Tibial nerve (tissue), 4 donors: Measurements from ENCODE around the gene KCNK10. TPM values are rescaled to one million over a fixed set of nuclear protein-coding genes. Genes with fewer than 3 reads are reported as not detected.

ENCODE experiments used
- DNase-seq, 2 donors: peaks; one replicate each; pipeline ENCODE4 v3.0.0-alpha.2; 2019; ENCODE audit warnings: low spot score in 2 of 2
- H3K27ac ChIP-seq, 4 donors: fragments of 200-600 bp; sonication (generic) in 3 of 4; one replicate each; pipeline ENCODE4 v1.5.1; 2017 to 2019; ENCODE audit warnings: mild to moderate bottlenecking in 1 of 4
- H3K27me3 ChIP-seq, 2 donors: fragments of 200-600 bp; sonication (generic) in 1 of 2; one replicate each; pipeline versions ENCODE4 v1.5.1 to v1.6.0; 2017 to 2019
- H3K36me3 ChIP-seq, 3 donors: fragments of 200-600 bp; sonication (generic); one replicate each; pipeline ENCODE4 v1.5.1; 2018 to 2019
- H3K4me1 ChIP-seq, 4 donors: fragments of 200-600 bp; sonication (generic) in 3 of 4; one replicate each; pipeline ENCODE4 v1.5.1; 2017 to 2019
- H3K4me3 ChIP-seq, 4 donors: fragments of 200-600 bp; sonication (generic) in 3 of 4; one replicate each; pipeline ENCODE4 v1.5.1; 2017 to 2019; ENCODE audit warnings: mild to moderate bottlenecking in 1 of 4, moderate library complexity in 1 of 4
- H3K9me3 ChIP-seq, 4 donors: fragments of 200-600 bp; sonication (generic) in 3 of 4; one replicate each; pipeline ENCODE4 v1.5.1; 2017 to 2019
- CTCF ChIP-seq, 5 experiments: fragments of 200-600 bp in 3 of 5; fragments of 450-650 bp in 2 of 5; sonication (generic) in 3 of 5; IDR thresholded peaks; one replicate each; pipeline ENCODE4 v1.5.1; 2016 to 2019; ENCODE audit warnings: antibody characterized with exemption in 5 of 5, mild to moderate bottlenecking in 3 of 5, moderate library complexity in 2 of 5
- EP300 ChIP-seq, 2 donors: sonication (generic); formaldehyde crosslinking; IDR thresholded peaks; one replicate each; pipeline ENCODE4 v1.6.1; 2017; ENCODE audit warnings: antibody characterized with exemption in 2 of 2, mild to moderate bottlenecking in 1 of 2
- POLR2A ChIP-seq, 2 donors: fragments of 450-650 bp; IDR thresholded peaks; one replicate each; pipeline ENCODE4 v1.6.1; 2017; ENCODE audit warnings: antibody characterized with exemption in 2 of 2, mild to moderate bottlenecking in 2 of 2, moderate library complexity in 2 of 2
- WGBS, 2 donors: methylation state at CpG; one replicate each; pipeline ENCODE4 v1.1.5; 2018; 5-methylcytosine and 5-hydroxymethylcytosine counted together
- total RNA-seq, 4 donors: library from RNA; depleted of rRNA; stranded (reverse); fragments of >200 nt; gene quantifications; one replicate each; pipeline ENCODE4 v1.1.0, GENCODE V29; 2016

The KCNK10 gene
- not detected for total RNA-seq

DNA sequence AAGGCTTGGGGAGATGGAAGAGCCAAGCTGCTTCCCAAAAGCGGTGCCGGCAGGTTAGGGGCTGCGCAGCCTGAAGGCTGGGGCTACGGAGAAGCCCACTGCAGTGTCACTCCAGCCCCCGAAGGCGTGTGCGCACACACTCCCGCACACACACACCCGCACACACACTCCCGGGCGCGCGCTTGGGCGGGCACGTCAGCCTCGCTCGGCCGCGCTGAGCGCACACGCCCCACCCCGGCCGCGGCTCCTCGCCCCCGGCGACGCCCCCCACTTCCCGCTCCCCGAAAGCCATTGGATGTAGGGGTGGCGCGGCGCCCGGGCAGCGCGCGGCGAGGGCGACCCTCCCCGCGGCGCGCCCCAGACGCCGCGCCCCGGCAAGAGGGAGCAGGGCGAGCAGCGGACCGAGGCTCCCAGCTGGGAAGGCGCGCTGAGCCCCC, at the start of gene KCNK10:
KCNK10 (minus strand) TSS at position 184 of the 437 bp plus-strand sequence. CDS start 471 bp downstream, outside the sequence.
- TF ChIP-seq POLR2A (IDR thresholded peaks at IDR 0.05) (no peak), CTCF (IDR thresholded peaks at IDR 0.05) (no peak), EP300 (IDR thresholded peaks at IDR 0.05) (no peak)
- DNase-seq = no peak
- H3K27me3 ChIP-seq = peaks cover 0 to 68% of the 10 kb centered on the region in 2 donors
- 1 to 3% methylated on average over 10 to 29 of the region's 52 CpGs for WGBS, 2 donors
- no peak within 1 kb of the TSS for H3K27ac ChIP-seq
- H3K4me3 ChIP-seq = peak within 1 kb of the TSS in 1 of 4 donors; percentile 44
- H3K9me3 ChIP-seq = no peaks in the 10 kb centered on the region
- no peaks in the 10 kb centered on the region for H3K36me3 ChIP-seq
- peaks cover 0 to 34% (median 1%) of the 10 kb centered on the region in 4 donors for H3K4me1 ChIP-seq

GRCh38 chr14:88369496-88369895, 46.4 kb upstream of the KCNK10 start:
- no peaks in the 10 kb centered on the region for H3K36me3 ChIP-seq
- H3K27ac ChIP-seq = no peak overlapping the region
- peaks cover 0 to 2% (median 0%) of the 10 kb centered on the region in 4 donors for H3K9me3 ChIP-seq
- TF ChIP-seq EP300 (IDR thresholded peaks at IDR 0.05) (no peak), CTCF (IDR thresholded peaks at IDR 0.05) (no peak), POLR2A (IDR thresholded peaks at IDR 0.05) (no peak)
- no peaks in the 10 kb centered on the region for H3K4me1 ChIP-seq
- DNase-seq = no peak
- no peak overlapping the region for H3K4me3 ChIP-seq
- 50 to 64% methylated on average over 1 of the region's 1 CpG for WGBS, 2 donors
- no peaks in the 10 kb centered on the region for H3K27me3 ChIP-seq

DNA sequence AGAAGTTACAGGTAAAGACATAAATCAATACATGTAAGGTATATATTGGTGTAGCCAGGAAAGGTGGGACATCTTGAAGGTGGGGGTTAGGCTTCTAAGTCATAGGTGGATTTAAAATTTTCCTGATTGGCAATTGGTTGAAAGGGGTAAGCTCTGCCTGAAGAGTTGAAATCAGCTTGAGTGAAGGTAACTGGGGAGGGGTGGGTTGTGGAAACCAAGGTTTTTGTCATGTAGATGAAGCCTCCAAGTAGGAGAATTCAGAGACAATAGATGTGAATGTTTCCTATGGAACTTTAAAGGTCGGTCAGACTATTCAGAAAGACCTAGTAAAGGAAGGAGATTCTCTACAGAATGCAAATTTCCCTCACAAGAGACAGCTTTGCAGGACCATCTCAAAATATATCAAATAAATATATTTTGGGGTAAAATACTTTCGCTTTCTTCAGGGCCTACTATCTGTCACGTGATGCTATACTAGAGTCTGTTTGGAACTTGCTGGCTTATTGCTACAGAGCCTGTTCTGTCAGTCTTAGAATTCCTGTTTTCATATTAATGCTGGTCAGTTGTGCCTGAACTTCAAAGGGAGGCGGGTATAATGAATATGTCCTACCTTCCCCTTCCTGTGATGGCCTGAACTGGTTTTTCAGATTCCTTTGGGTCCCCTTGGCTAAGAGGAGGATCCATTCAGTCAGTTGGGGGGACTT, 41.8 kb upstream of the KCNK10 start:
- Histone ChIP-seq H3K27ac (no peak overlapping the region), H3K9me3 (no peaks in the 10 kb centered on the region), H3K27me3 (no peaks in the 10 kb centered on the region), H3K4me1 (no peaks in the 10 kb centered on the region), H3K4me3 (no peak overlapping the region), H3K36me3 (no peaks in the 10 kb centered on the region)
- no peak for TF ChIP-seq EP300 (IDR thresholded peaks at IDR 0.05)
- TF ChIP-seq POLR2A (IDR thresholded peaks at IDR 0.05) = no peak
- no peak for TF ChIP-seq CTCF (IDR thresholded peaks at IDR 0.05)
- no peak for DNase-seq
- 67 to 69% methylated on average over 4 of the region's 4 CpGs for WGBS, 2 donors

DNA sequence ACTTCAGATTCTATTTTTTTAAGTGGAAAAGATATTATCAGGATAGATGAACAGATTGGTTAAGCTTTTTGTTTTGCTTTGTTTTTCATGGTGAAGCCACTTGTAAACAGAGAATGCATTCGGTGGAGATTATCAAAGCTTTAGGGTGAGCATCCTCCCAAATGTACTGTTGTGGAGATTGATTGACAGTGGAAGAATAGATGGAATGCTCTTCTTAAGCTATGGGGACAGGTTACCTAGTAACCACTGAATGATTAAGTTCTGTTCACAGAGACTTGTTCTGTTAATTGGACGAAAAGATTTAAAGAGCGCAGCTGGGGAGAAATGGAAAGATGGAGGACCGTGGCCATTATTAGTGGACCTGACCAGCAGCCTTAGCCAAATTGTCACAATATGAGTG, 40.6 kb upstream of the KCNK10 start:
- Histone ChIP-seq H3K27ac (no peak overlapping the region), H3K36me3 (no peaks in the 10 kb centered on the region), H3K4me1 (no peaks in the 10 kb centered on the region), H3K27me3 (no peaks in the 10 kb centered on the region), H3K4me3 (no peak overlapping the region), H3K9me3 (no peaks in the 10 kb centered on the region)
- DNase-seq = no peak
- WGBS, 2 donors = 72 to 77% methylated on average over 4 of the region's 4 CpGs
- TF ChIP-seq EP300 (IDR thresholded peaks at IDR 0.05) (no peak), CTCF (IDR thresholded peaks at IDR 0.05) (no peak), POLR2A (IDR thresholded peaks at IDR 0.05) (no peak)

DNA sequence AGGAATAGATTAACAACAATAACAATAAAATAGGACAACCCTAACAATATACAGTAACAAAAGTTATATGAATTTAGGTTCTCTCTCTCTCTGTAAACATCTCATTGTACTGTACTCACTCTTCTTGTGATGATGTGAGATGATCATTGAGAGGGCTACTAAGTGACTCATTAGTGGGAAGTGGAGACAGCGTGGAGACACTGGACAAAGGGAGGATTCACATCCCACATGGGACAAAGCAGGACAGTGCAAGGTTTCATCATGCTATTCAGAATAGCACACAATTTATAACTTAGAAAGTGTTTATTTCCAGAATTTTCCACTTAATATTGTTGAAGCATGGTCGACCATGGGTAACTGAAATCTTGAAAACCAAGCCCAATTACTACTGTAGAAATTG, 36.4 kb upstream of the KCNK10 start:
- no peak for DNase-seq
- H3K27ac ChIP-seq = no peak overlapping the region
- no peaks in the 10 kb centered on the region for H3K27me3 ChIP-seq
- no peaks in the 10 kb centered on the region for H3K4me1 ChIP-seq
- H3K4me3 ChIP-seq = no peak overlapping the region
- H3K9me3 ChIP-seq = no peaks in the 10 kb centered on the region
- TF ChIP-seq EP300 (IDR thresholded peaks at IDR 0.05) (no peak), CTCF (IDR thresholded peaks at IDR 0.05) (no peak), POLR2A (IDR thresholded peaks at IDR 0.05) (no peak)
- no peaks in the 10 kb centered on the region for H3K36me3 ChIP-seq
- WGBS, 2 donors = 43 to 57% methylated on average over 2 of the region's 2 CpGs
